OCI-LY3 (cell line): ENCODE data around the gene SPATA46.

Experiments
- H2AFZ ChIP-seq: fragments of 200-600, 300-600 bp; shearing (Covaris generic); 2 replicates; pipeline ENCODE4 v1.6.0; 2014; ENCODE audit warnings: antibody characterized with exemption, low read depth, low read length
- H3K27ac ChIP-seq: fragments of 200-600, 300-600 bp; sonication (generic); 2 replicates; pipeline ENCODE4 v1.5.1; 2014; ENCODE audit warnings: mild to moderate bottlenecking, low read length, moderate library complexity, mixed read lengths
- H3K27me3 ChIP-seq: fragments of 200-600, 300-600 bp; sonication (generic); 2 replicates; pipeline ENCODE4 v1.6.1; 2014; ENCODE audit warnings: low read depth, low read length, mixed read lengths
- H3K36me3 ChIP-seq: fragments of 200-600, 300-600 bp; sonication (generic); replicated peaks from 2 replicates; pipeline ENCODE3; 2014; ENCODE audit warnings: low read depth, low read length, mixed read lengths
- H3K4me1 ChIP-seq: fragments of 300-600, 200-600 bp; sonication (generic); 2 replicates; pipeline ENCODE4 v1.6.1; 2014; ENCODE audit warnings: low read length, mixed read lengths
- H3K4me2 ChIP-seq: fragments of 200-600, 300-600 bp; sonication (generic); 2 replicates; pipeline ENCODE4 v1.6.1; 2014; ENCODE audit warnings: low read length, mixed read lengths
- H3K4me3 ChIP-seq: fragments of 300-600, 200-600 bp; sonication (generic); 2 replicates; pipeline ENCODE4 v1.5.1; 2014; ENCODE audit warnings: antibody characterized with exemption, mild to moderate bottlenecking, low read length, moderate library complexity
- H3K79me2 ChIP-seq: fragments of 300-600, 200-600 bp; shearing (Covaris generic); 2 replicates; pipeline ENCODE4 v1.6.1; 2014; ENCODE audit warnings: mild to moderate bottlenecking, low read length, mixed read lengths
- H3K9ac ChIP-seq: fragments of 300-600, 200-600 bp; shearing (Covaris generic); 2 replicates; pipeline ENCODE4 v1.6.0; 2014; ENCODE audit warnings: mild to moderate bottlenecking, low read length, moderate library complexity
- H3K9me3 ChIP-seq: fragments of 200-600, 300-600 bp; shearing (Covaris generic); 2 replicates; pipeline ENCODE4 v1.6.1; 2014; ENCODE audit warnings: low read length, mixed read lengths; ENCODE audit not compliant: insufficient read depth
- H4K20me1 ChIP-seq: fragments of 200-600, 300-600 bp; sonication (generic); 2 replicates; pipeline ENCODE4 v1.6.1; 2016; ENCODE audit warnings: low read length, mixed read lengths; ENCODE audit not compliant: insufficient read depth
- EZH2phosphoT487 ChIP-seq: fragments of 200-600 bp; shearing (Covaris generic); IDR thresholded peaks from 2 replicates; pipeline ENCODE4 v1.6.1; 2018; ENCODE audit warnings: antibody characterized with exemption, mixed run types, low read depth
- TF ChIP-seq, protein P1 (sequence below): fragments of 200-600, 300-600 bp; sonication (generic); IDR thresholded peaks from 2 replicates; pipeline ENCODE4 v1.5.1; 2014; ENCODE audit warnings: antibody characterized with exemption, low read length, low read depth

SPATA46 gene

DNA sequence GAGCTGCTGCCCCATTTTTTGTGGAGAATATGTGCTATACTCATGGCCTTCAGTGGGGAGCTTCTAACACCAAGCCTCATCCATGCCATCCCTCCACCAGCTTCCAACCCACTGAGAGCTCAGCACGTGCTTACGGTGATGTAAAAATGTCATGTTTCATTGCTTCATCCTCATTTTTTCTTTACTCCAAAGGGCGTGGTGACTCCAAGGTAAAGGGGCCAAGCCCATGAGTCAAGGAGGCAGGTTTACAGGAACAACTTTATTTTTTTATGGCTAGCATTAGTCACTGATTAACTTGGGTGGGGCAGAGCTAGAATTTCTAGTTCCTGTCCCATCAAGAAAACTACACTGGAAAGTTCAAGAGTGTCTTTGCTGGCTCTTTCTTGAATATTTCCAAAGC is 4.7 kb upstream of the SPATA46 start, which contains the start of gene C1orf226:
Gene C1orf226, plus strand, starts transcription at position 346 of the 400 bp plus-strand sequence. CDS start 174 bp downstream, outside the sequence.
- no peak within 1 kb of the TSS for H3K4me3 ChIP-seq
- H3K79me2 ChIP-seq = no peaks in the 10 kb centered on the region
- no peaks in the 10 kb centered on the region for H3K36me3 ChIP-seq
- TF ChIP-seq EZH2phosphoT487 = no peak
- TF ChIP-seq, protein P1, sequence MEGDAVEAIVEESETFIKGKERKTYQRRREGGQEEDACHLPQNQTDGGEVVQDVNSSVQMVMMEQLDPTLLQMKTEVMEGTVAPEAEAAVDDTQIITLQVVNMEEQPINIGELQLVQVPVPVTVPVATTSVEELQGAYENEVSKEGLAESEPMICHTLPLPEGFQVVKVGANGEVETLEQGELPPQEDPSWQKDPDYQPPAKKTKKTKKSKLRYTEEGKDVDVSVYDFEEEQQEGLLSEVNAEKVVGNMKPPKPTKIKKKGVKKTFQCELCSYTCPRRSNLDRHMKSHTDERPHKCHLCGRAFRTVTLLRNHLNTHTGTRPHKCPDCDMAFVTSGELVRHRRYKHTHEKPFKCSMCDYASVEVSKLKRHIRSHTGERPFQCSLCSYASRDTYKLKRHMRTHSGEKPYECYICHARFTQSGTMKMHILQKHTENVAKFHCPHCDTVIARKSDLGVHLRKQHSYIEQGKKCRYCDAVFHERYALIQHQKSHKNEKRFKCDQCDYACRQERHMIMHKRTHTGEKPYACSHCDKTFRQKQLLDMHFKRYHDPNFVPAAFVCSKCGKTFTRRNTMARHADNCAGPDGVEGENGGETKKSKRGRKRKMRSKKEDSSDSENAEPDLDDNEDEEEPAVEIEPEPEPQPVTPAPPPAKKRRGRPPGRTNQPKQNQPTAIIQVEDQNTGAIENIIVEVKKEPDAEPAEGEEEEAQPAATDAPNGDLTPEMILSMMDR = no peak
- H3K27me3 ChIP-seq = peaks cover 40% of the 10 kb centered on the region
- no peak within 1 kb of the TSS for H3K27ac ChIP-seq
- H2AFZ ChIP-seq = no peak within 1 kb of the TSS
- no peak within 1 kb of the TSS for H3K9ac ChIP-seq
- no peaks in the 10 kb centered on the region for H3K9me3 ChIP-seq
- no peaks in the 10 kb centered on the region for H4K20me1 ChIP-seq
- no peak within 1 kb of the TSS for H3K4me2 ChIP-seq
- no peaks in the 10 kb centered on the region for H3K4me1 ChIP-seq

DNA sequence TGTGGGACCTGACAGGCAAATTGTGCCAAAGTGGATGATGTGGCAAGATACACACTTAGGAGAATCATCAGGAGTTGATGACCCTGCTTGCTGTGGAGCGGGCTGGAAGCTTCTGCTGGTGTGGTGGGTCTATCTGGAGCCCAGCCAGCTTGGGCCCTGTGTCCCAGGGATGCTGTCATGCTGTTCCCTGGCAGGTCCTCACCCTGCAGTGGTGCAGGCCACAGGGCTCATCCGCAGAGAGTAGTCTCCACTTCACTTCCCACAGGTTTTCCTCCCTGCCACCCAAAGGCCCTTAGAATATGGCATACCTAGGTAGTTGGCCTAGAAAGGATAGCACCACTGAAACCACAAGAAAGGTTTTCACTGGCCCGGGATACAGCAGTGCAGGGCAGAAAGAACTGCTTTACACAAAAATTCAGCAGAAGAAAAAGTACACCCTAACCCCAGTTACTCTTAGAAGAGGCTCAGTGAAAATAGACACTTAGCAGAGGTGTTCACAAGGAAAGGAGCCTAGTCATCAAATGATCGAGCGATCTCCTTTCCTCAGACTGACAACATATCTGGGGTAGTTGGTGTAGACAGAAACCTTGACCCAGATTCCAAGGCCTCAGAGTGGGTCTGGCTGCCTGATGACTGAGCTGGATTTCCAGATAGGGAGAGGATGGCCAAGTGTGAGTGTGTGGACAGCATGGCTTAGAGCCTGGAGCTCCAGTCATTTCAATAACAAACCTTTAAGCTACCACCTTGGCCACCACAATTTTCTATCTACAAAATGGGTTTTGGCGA is 3.6 kb upstream of the SPATA46 start:
- Histone ChIP-seq H3K4me1 (no peaks in the 10 kb centered on the region), H4K20me1 (no peaks in the 10 kb centered on the region), H3K4me3 (no peak overlapping the region), H3K36me3 (no peaks in the 10 kb centered on the region), H3K9ac (no peak overlapping the region), H3K4me2 (no peak overlapping the region), H3K27ac (no peak overlapping the region), H3K27me3 (peaks cover 37% of the 10 kb centered on the region), H2AFZ (no peak overlapping the region), H3K79me2 (no peaks in the 10 kb centered on the region), H3K9me3 (no peaks in the 10 kb centered on the region)
- TF ChIP-seq, protein P1 = no peak
- TF ChIP-seq EZH2phosphoT487 = no peak

DNA sequence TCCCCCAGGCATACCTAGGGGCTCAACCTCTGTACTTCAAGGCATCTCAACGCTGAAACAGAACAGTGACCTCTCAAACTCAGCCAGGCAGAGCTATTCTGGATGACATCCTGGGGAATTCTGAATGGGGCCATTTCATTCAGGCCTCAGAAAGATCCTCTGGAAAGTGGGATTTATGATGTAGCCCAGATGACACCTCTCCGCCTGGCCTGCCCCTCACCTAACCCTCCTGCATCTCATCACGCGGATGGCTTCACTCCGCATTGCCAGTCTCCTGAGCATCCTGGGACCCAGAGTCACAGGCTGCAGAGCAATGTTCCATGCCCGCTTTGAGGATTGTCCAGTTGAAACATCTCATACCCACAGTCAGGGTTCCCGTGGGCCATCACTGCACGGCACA is 1.2 kb downstream of the SPATA46 start:
- no peaks in the 10 kb centered on the region for H3K4me1 ChIP-seq
- H3K27me3 ChIP-seq = peaks cover 45% of the 10 kb centered on the region
- H3K4me3 ChIP-seq = no peak overlapping the region
- H2AFZ ChIP-seq = no peak overlapping the region
- H3K79me2 ChIP-seq = no peaks in the 10 kb centered on the region
- H3K9ac ChIP-seq = no peak overlapping the region
- H3K4me2 ChIP-seq = no peak overlapping the region
- no peaks in the 10 kb centered on the region for H3K36me3 ChIP-seq
- H4K20me1 ChIP-seq = no peaks in the 10 kb centered on the region
- TF ChIP-seq EZH2phosphoT487 = no peak
- TF ChIP-seq, protein P1 = no peak
- H3K27ac ChIP-seq = no peak overlapping the region
- no peaks in the 10 kb centered on the region for H3K9me3 ChIP-seq

DNA sequence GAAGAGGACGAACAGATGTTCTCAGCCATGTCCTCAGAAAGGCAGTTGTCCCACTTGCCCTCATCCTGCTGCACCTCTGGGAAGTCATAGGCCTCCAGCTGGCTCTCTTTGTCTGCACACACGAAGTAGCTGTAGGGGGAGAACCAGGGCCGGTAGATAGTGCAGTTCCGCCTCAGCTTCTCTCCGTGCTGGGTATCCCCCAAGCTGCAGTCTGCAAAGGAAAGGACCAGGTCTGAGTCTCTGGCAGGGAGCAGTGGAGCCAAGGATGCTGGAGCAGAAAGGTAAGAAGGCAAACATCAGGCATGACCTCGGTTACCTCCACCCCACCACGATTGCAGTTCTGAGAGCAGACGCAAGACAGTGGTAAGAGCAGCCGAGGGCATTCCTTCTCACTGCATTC is 2.2 kb downstream of the SPATA46 start:
- H3K4me2 ChIP-seq = no peak overlapping the region
- H3K79me2 ChIP-seq = no peaks in the 10 kb centered on the region
- TF ChIP-seq, protein P1 = no peak
- no peak for TF ChIP-seq EZH2phosphoT487
- H3K9me3 ChIP-seq = no peaks in the 10 kb centered on the region
- H3K9ac ChIP-seq = no peak overlapping the region
- no peak overlapping the region for H2AFZ ChIP-seq
- no peak overlapping the region for H3K4me3 ChIP-seq
- no peaks in the 10 kb centered on the region for H3K4me1 ChIP-seq
- no peaks in the 10 kb centered on the region for H4K20me1 ChIP-seq
- H3K36me3 ChIP-seq = no peaks in the 10 kb centered on the region
- no peak overlapping the region for H3K27ac ChIP-seq
- peaks cover 47% of the 10 kb centered on the region for H3K27me3 ChIP-seq
